ENCODE measurements around the gene PPP3CA.

Gene PPP3CA

GRCh38 chr4:100985576-100985975 lies 361.8 kb downstream of the PPP3CA start:
- no peak for TF ChIP-seq CTCF (conservative IDR thresholded peaks at IDR 0.05)
- no peak overlapping the region for H3K27ac ChIP-seq

GRCh38 chr4:100984901-100985300 lies 362.4 kb downstream of the PPP3CA start:
- H3K27ac ChIP-seq: no peak overlapping the region
- TF ChIP-seq CTCF (conservative IDR thresholded peaks at IDR 0.05): no peak

- TF ChIP-seq CTCF (conservative IDR thresholded peaks at IDR 0.05): no peak
- no peak overlapping the region for H3K27ac ChIP-seq
Observed at GRCh38 chr4:100983426-100983825, 363.9 kb downstream of the PPP3CA start.

- TF ChIP-seq CTCF (conservative IDR thresholded peaks at IDR 0.05): no peak
- H3K27ac ChIP-seq: no peak overlapping the region
Observed at GRCh38 chr4:100982345-100982744, 365.0 kb downstream of the PPP3CA start.

- no peak for TF ChIP-seq CTCF (conservative IDR thresholded peaks at IDR 0.05)
- H3K27ac ChIP-seq: no peak overlapping the region
Observed at GRCh38 chr4:100981447-100982204, 365.7 kb downstream of the PPP3CA start.

- no peak for TF ChIP-seq CTCF (conservative IDR thresholded peaks at IDR 0.05)
Observed at GRCh38 chr4:100979736-100980135, 367.6 kb downstream of the PPP3CA start.

GRCh38 chr4:100977746-100978397 lies 369.5 kb downstream of the PPP3CA start:
- peak overlapping the region; percentile 58 for H3K27ac ChIP-seq
- no peak for TF ChIP-seq CTCF (conservative IDR thresholded peaks at IDR 0.05)

More at GRCh38 chr4:100979736-100980135, 367.6 kb downstream of the PPP3CA start:
- no peak overlapping the region for H3K27ac ChIP-seq
